PC-9 (cell line): ENCODE measurements around the gene CUL9.

Experiments
- CTCF ChIP-seq: fragments of 200-600 bp; sonication (generic); conservative IDR thresholded peaks from 2 replicates; pipeline ENCODE4 v1.6.1; 2017; ENCODE audit warnings: mixed run types, antibody characterized with exemption, mild to moderate bottlenecking, moderate library complexity
- EZH2 ChIP-seq: fragments of 200-600 bp; sonication (generic); IDR thresholded peaks from 2 replicates; pipeline ENCODE4 v1.8.0; 2017; ENCODE audit warnings: antibody characterized with exemption, low read depth

DNA sequence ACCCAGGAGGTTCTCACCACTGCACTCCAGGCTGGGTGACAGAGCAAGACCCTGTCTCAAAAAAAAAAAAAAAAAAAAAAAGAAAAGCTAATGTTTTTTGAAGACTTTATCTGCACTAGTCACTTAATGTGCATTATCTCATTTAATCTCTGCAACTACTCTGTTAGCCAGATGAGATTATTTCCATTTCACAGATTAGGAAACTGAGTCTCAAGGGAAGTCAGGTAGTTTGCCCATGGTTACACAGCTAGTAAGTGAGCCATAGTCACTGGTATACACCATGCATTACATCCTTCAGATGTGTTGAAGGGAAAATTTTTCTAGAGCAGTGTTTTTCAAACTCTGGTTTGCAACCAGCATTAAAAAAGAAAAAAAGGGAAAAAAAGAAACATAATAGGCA is 18.1 kb upstream of the CUL9 start:
- no peak for TF ChIP-seq CTCF
- no peak for TF ChIP-seq EZH2
